Activated T-cell treated with anti-CD3 and anti-CD28 coated beads, Interleukin-2, amount 50 U/mL, for 1 hour (primary cell): ENCODE measurements around the gene EPM2A.
A peak's percentile ranks its signal among the peaks of the same experiment; 100 is the strongest.

Experiments
- DNase-seq: peaks from one replicate; pipeline ENCODE4 v3.0.0-alpha.2; 2020

The EPM2A gene

GRCh38 chr6:145668844-145669243, 66.5 kb downstream of the EPM2A start:
- no peak for DNase-seq

GRCh38 chr6:145660676-145661075, 74.6 kb downstream of the EPM2A start:
- DNase-seq = no peak

- no peak for DNase-seq
Observed at GRCh38 chr6:145656128-145656527, 79.2 kb downstream of the EPM2A start.

GRCh38 chr6:145652572-145652971, 82.7 kb downstream of the EPM2A start:
- no peak for DNase-seq

GRCh38 chr6:145651988-145652387, 83.3 kb downstream of the EPM2A start:
- DNase-seq = no peak

- no peak for DNase-seq
Observed at GRCh38 chr6:145648149-145648548, 87.2 kb downstream of the EPM2A start.

GRCh38 chr6:145647602-145648001, 87.7 kb downstream of the EPM2A start:
- DNase-seq = no peak

GRCh38 chr6:145643760-145644159, 91.6 kb downstream of the EPM2A start:
- DNase-seq = no peak

- DNase-seq = peak; percentile 73
Observed at GRCh38 chr6:145633981-145634627, 101.2 kb downstream of the EPM2A start.

- no peak for DNase-seq
Observed at GRCh38 chr6:145632971-145633370, 102.3 kb downstream of the EPM2A start.

GRCh38 chr6:145631374-145631773, 103.9 kb downstream of the EPM2A start:
- DNase-seq = no peak

GRCh38 chr6:145630598-145630997, 104.7 kb downstream of the EPM2A start:
- no peak for DNase-seq

- DNase-seq = no peak
Observed at GRCh38 chr6:145629478-145629877, 105.8 kb downstream of the EPM2A start.

GRCh38 chr6:145627451-145627850, 107.9 kb downstream of the EPM2A start:
- DNase-seq = no peak

GRCh38 chr6:145626857-145627256, 108.5 kb downstream of the EPM2A start:
- no peak for DNase-seq

GRCh38 chr6:145623231-145623630, 112.1 kb downstream of the EPM2A start:
- DNase-seq = no peak

GRCh38 chr6:145621776-145622175, 113.5 kb downstream of the EPM2A start:
- no peak for DNase-seq

GRCh38 chr6:145620088-145620487, 115.2 kb downstream of the EPM2A start:
- no peak for DNase-seq

- DNase-seq = no peak
Observed at GRCh38 chr6:145609521-145609920, 125.8 kb downstream of the EPM2A start.

GRCh38 chr6:145608850-145609249, 126.5 kb downstream of the EPM2A start:
- no peak for DNase-seq

GRCh38 chr6:145603991-145604390, 131.3 kb downstream of the EPM2A start:
- no peak for DNase-seq

GRCh38 chr6:145603424-145603833, 131.9 kb downstream of the EPM2A start:
- DNase-seq = no peak

GRCh38 chr6:145602726-145603326, 132.5 kb downstream of the EPM2A start:
- DNase-seq = no peak

GRCh38 chr6:145601397-145601796, 133.9 kb downstream of the EPM2A start:
- DNase-seq = no peak

- DNase-seq = no peak
Observed at GRCh38 chr6:145600299-145600698, 135.0 kb downstream of the EPM2A start.
